Gastroesophageal sphincter (tissue), 3 donors: ENCODE measurements around the gene ATAD2B.

ENCODE experiments used
- CTCF ChIP-seq, 4 experiments: fragments of 200-600 bp in 2 of 4; fragments of 450-650 bp in 2 of 4; sonication (generic) in 1 of 4; IDR thresholded peaks; one replicate each; pipeline ENCODE4 v1.5.1; 2017 to 2019; ENCODE audit warnings: antibody characterized with exemption in 4 of 4, mild to moderate bottlenecking in 2 of 4, moderate library complexity in 2 of 4
- EP300 ChIP-seq: sonication (generic); formaldehyde crosslinking; IDR thresholded peaks from one replicate; pipeline ENCODE4 v1.6.1; 2017; ENCODE audit warnings: antibody characterized with exemption, mild to moderate bottlenecking
- POLR2A ChIP-seq, 2 donors: fragments of 450-650 bp; IDR thresholded peaks; one replicate each; pipeline ENCODE4 v1.6.1; 2017; ENCODE audit warnings: antibody characterized with exemption in 2 of 2, mild to moderate bottlenecking in 2 of 2, moderate library complexity in 1 of 2

DNA sequence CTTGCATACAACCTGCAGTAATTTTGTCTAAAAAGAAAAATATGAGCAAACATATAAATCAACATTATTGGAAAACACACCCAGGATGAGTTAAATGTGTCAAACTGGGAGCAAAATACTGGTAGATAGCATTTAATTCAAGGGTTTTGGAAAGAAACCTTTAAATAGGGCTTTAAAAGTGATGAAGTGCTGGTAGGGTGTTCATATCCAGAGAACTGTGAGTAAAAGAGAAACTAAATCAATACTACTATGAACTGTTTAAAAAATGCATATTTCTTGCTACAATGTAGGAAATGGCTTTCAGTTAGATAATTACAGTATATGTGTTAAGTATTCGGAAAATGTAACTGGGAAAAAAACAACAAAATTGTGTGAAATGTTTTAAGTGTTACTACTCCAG lies 117.8 kb downstream of the ATAD2B start:
- TF ChIP-seq CTCF (IDR thresholded peaks at IDR 0.05) (no peak), EP300 (no peak), POLR2A (IDR thresholded peaks at IDR 0.05) (no peak)
